K562 (cell line): ENCODE data around the gene DGKZ. TPM values are rescaled to one million over a fixed set of nuclear protein-coding genes. Genes with fewer than 3 reads are reported as not detected.

ENCODE experiments used
- CAMTA2 ChIP-seq: fragments of 250-450 bp; sonication (Bioruptor Pico); conservative IDR thresholded peaks from 2 replicates; pipeline ENCODE4 v1.5.1; 2022
- CBFB ChIP-seq: sonication (generic); formaldehyde crosslinking; IDR thresholded peaks from 2 replicates; pipeline ENCODE4 v1.4.0; 2020; ENCODE audit warnings: mild to moderate bottlenecking, missing genetic modification reagents
- E2F3 ChIP-seq: fragments of 250-450 bp; sonication (Bioruptor Pico); IDR thresholded peaks from 2 replicates; pipeline ENCODE4 v1.4.0; 2020; ENCODE audit warnings: mild to moderate bottlenecking
- ERF ChIP-seq: fragments of 450-650 bp; formaldehyde crosslinking; IDR thresholded peaks from 2 replicates; pipeline ENCODE4 v1.4.0; 2020; ENCODE audit warnings: mild to moderate bottlenecking, mixed read lengths
- ESRRB ChIP-seq: fragments of 250-450 bp; sonication (Bioruptor Pico); IDR thresholded peaks from 2 replicates; pipeline ENCODE4 v1.5.0; 2020; ENCODE audit warnings: mild to moderate bottlenecking, moderate library complexity, borderline replicate concordance
- GATA2 ChIP-seq: sonication (generic); formaldehyde crosslinking; IDR thresholded peaks from 2 replicates; pipeline ENCODE4 v1.4.0; 2020; ENCODE audit warnings: mild to moderate bottlenecking, missing genetic modification reagents
- HDAC8 ChIP-seq: fragments of 450-650 bp; IDR thresholded peaks from 2 replicates; pipeline ENCODE4 v1.6.1; 2016; ENCODE audit warnings: mild to moderate bottlenecking, missing genetic modification characterization, moderate library complexity, missing compliant biosample characterization
- HEY1 ChIP-seq: fragments of 250-450 bp; sonication (Bioruptor Pico); IDR thresholded peaks from 2 replicates; pipeline ENCODE4 v1.5.0; 2020; ENCODE audit warnings: mild to moderate bottlenecking, moderate library complexity, borderline replicate concordance
- ILK ChIP-seq: fragments of 450-650 bp; IDR thresholded peaks from 2 replicates; pipeline ENCODE4 v1.6.1; 2016; ENCODE audit warnings: missing genetic modification characterization, low read depth, mild to moderate bottlenecking, missing compliant biosample characterization, moderate library complexity, borderline replicate concordance
- KLF16 ChIP-seq: IDR thresholded peaks from 2 replicates; pipeline ENCODE4 v1.6.1; 2016; ENCODE audit warnings: antibody characterized with exemption
- NBN ChIP-seq: fragments of 450-650 bp; IDR thresholded peaks from 2 replicates; pipeline ENCODE4 v1.6.1; 2016; ENCODE audit warnings: low read depth, mild to moderate bottlenecking
- RAD51 ChIP-seq: fragments of 450-650 bp; IDR thresholded peaks from 2 replicates; pipeline ENCODE4 v1.7.1; 2016; ENCODE audit warnings: low read depth, mild to moderate bottlenecking, borderline replicate concordance
- STAT5A ChIP-seq: IDR thresholded peaks from 2 replicates; pipeline ENCODE4 v1.6.1; 2012; ENCODE audit warnings: low read length, inconsistent platforms, borderline replicate concordance
- TGIF2 ChIP-seq: sonication (generic); formaldehyde crosslinking; IDR thresholded peaks from 2 replicates; pipeline ENCODE4 v1.8.1; 2022; ENCODE audit warnings: mild to moderate bottlenecking, missing genetic modification reagents, moderate library complexity
- USF1 ChIP-seq: sonication (generic); formaldehyde crosslinking; IDR thresholded peaks from 2 replicates; pipeline ENCODE4 v1.9.0; 2022; ENCODE audit warnings: mild to moderate bottlenecking, missing genetic modification reagents
- ZBTB12 ChIP-seq: fragments of 250-450 bp; sonication (Bioruptor Pico); IDR thresholded peaks from 2 replicates; pipeline ENCODE4 v1.4.0; 2020
- ZFP36 ChIP-seq: fragments of 150-350 bp; IDR thresholded peaks from 2 replicates; pipeline ENCODE4 v1.6.1; 2018; ENCODE audit warnings: low read length, low read depth; ENCODE audit not compliant: partially characterized antibody
- ZNF253 ChIP-seq: fragments of 250-450 bp; sonication (Bioruptor Pico); conservative IDR thresholded peaks from 2 replicates; pipeline ENCODE4 v1.6.1; 2021; ENCODE audit warnings: mild to moderate bottlenecking
- ZNF77 ChIP-seq: fragments of 250-450 bp; sonication (Bioruptor Pico); IDR thresholded peaks from 2 replicates; pipeline ENCODE4 v1.5.0; 2020
- polyA plus RNA-seq, 8 experiments: library from polyadenylated mRNA; depleted of rRNA in 4 of 8; stranded (reverse) in 5 of 8; unstranded in 3 of 8; fragments of >200 nt; fragmentation: Nextera tagmentation in 2 of 8; fragmentation: Illumina TruSeq in 1 of 8; extraction: Ambion mirVana in 2 of 8; extraction: Trizol in 1 of 8; gene quantifications; 2 replicates each; pipeline versions ENCODE4 v1.2.1 to v1.2.3, GENCODE V29; 2011 to 2014; ENCODE audit warnings: inconsistent platforms in 1 of 8, missing spikeins in 1 of 8
- total RNA-seq, 7 experiments: library from RNA; depleted of rRNA in 6 of 7; stranded (reverse); fragments of >200 nt in 6 of 7; fragmentation: Illumina TruSeq in 2 of 7; extraction: Trizol in 2 of 7; gene quantifications; 2 replicates each; pipeline versions ENCODE4 v1.2.1 to v1.2.3, GENCODE V29; 2011 to 2021; ENCODE audit warnings: low replicate concordance in 1 of 7
- TF ChIP-seq, protein P1 (sequence below), 3 experiments: fragments of 200-800 bp in 1 of 3; sonication (Bioruptor generic) in 1 of 3; sonication (generic) in 1 of 3; formaldehyde crosslinking in 1 of 3; IDR thresholded peaks; 2 replicates each; pipeline versions ENCODE4 v1.6.1 to v1.8.0; 2016 to 2022; ENCODE audit warnings: mild to moderate bottlenecking in 2 of 3, missing compliant biosample characterization in 2 of 3, missing genetic modification characterization in 2 of 3, missing genetic modification reagents in 1 of 3
- TF ChIP-seq, protein P2 (sequence below): fragments of 150-350 bp; IDR thresholded peaks from 2 replicates; pipeline ENCODE4 v1.6.1; 2014; ENCODE audit warnings: low read depth, mild to moderate bottlenecking, low read length, borderline replicate concordance
- TF ChIP-seq, protein P3 (sequence below): sonication (generic); formaldehyde crosslinking; IDR thresholded peaks from 2 replicates; pipeline ENCODE4 v1.8.1; 2022; ENCODE audit warnings: missing genetic modification reagents

Gene DGKZ
- total and polyA plus RNA-seq, 9 of the 15 experiments (the other 6 are each of a cell fraction or from before 2014, with no cell fraction given): 0.51 to 100 (median 44.2) TPM

DNA sequence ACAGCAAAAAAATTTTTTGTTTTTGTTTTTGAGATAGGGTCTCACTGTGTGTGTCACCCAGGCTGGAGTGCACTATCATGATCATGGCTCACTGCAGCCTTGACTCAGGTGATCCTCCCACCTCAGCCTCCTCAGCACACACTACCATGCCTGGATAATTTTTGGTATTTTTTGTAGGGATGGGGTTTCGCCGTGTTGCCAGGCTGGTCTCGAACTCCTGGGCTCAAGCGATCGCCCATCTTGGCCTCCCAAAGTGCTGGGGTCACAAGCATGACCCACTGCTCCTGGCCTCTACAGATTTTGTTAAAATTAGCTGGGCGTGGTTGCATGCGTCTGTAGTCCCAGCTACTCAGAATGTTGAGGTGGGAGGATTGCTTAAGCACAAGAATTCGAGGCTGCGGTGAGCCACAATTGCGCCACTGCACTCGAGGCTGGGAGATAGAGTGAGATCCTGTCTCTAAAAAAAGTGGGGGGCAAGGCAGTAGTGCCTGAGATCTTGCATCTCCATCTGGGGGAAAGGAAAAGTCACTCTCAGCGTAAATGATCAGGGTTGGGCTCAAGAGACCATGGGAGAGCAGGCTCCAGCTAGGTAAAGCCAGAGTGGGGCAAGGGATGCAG, 10.6 kb upstream of the DGKZ start (continued):
- TF ChIP-seq, protein P1, sequence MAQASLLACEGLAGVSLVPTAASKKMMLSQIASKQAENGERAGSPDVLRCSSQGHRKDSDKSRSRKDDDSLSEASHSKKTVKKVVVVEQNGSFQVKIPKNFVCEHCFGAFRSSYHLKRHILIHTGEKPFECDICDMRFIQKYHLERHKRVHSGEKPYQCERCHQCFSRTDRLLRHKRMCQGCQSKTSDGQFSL (CRISPR knock-in tag; IDR thresholded peaks at IDR 0.05): no peak
- TF ChIP-seq, protein P1 (tag; IDR thresholded peaks at IDR 0.05): no peak
- TF ChIP-seq KLF16: peak; percentile 85
- no peak for TF ChIP-seq CAMTA2 (CRISPR knock-in tag)
- peak; percentile 97 for TF ChIP-seq CBFB (CRISPR knock-in tag)
- no peak for TF ChIP-seq E2F3 (CRISPR knock-in tag)
- no peak for TF ChIP-seq TGIF2 (CRISPR knock-in tag)
- TF ChIP-seq, protein P2, sequence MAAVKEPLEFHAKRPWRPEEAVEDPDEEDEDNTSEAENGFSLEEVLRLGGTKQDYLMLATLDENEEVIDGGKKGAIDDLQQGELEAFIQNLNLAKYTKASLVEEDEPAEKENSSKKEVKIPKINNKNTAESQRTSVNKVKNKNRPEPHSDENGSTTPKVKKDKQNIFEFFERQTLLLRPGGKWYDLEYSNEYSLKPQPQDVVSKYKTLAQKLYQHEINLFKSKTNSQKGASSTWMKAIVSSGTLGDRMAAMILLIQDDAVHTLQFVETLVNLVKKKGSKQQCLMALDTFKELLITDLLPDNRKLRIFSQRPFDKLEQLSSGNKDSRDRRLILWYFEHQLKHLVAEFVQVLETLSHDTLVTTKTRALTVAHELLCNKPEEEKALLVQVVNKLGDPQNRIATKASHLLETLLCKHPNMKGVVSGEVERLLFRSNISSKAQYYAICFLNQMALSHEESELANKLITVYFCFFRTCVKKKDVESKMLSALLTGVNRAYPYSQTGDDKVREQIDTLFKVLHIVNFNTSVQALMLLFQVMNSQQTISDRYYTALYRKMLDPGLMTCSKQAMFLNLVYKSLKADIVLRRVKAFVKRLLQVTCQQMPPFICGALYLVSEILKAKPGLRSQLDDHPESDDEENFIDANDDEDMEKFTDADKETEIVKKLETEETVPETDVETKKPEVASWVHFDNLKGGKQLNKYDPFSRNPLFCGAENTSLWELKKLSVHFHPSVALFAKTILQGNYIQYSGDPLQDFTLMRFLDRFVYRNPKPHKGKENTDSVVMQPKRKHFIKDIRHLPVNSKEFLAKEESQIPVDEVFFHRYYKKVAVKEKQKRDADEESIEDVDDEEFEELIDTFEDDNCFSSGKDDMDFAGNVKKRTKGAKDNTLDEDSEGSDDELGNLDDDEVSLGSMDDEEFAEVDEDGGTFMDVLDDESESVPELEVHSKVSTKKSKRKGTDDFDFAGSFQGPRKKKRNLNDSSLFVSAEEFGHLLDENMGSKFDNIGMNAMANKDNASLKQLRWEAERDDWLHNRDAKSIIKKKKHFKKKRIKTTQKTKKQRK: no peak
- peak; percentile 63 for TF ChIP-seq GATA2 (CRISPR knock-in tag)
- TF ChIP-seq USF1 (CRISPR knock-in tag): no peak
- peak; percentile 39; the same call in 1 of the 2 replicates for TF ChIP-seq ZBTB12 (CRISPR knock-in tag)
- TF ChIP-seq STAT5A: peak; percentile 59; the same call in 1 of the 2 replicates
- TF ChIP-seq, protein P3, sequence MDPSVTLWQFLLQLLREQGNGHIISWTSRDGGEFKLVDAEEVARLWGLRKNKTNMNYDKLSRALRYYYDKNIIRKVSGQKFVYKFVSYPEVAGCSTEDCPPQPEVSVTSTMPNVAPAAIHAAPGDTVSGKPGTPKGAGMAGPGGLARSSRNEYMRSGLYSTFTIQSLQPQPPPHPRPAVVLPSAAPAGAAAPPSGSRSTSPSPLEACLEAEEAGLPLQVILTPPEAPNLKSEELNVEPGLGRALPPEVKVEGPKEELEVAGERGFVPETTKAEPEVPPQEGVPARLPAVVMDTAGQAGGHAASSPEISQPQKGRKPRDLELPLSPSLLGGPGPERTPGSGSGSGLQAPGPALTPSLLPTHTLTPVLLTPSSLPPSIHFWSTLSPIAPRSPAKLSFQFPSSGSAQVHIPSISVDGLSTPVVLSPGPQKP (CRISPR knock-in tag): no peak
- 0 out of 2 replicates have a peak, but pooled peaks have one; percentile 36 for TF ChIP-seq HEY1 (CRISPR knock-in tag)
- no peak; the same call in 1 of the 2 replicates for TF ChIP-seq NBN
- TF ChIP-seq RAD51: no peak
- TF ChIP-seq ZNF77 (CRISPR knock-in tag): no peak
- no peak for TF ChIP-seq ERF (CRISPR knock-in tag)
- peak; percentile 26 for TF ChIP-seq ZFP36
- TF ChIP-seq ILK (tag): no peak
- no peak for TF ChIP-seq ZNF253 (CRISPR knock-in tag)
- no peak for TF ChIP-seq HDAC8 (tag)
- TF ChIP-seq ESRRB (CRISPR knock-in tag): no peak
